HEK293T (cell line): ENCODE measurements around the gene GTPBP1.

Experiments
- BHLHE40 ChIP-seq: fragments of 450-650 bp; IDR thresholded peaks from 2 replicates; pipeline ENCODE4 v1.6.1; 2016; ENCODE audit warnings: mild to moderate bottlenecking, moderate library complexity, borderline replicate concordance
- ELF4 ChIP-seq: fragments of 450-650 bp; IDR thresholded peaks from 2 replicates; pipeline ENCODE4 v1.6.1; 2017; ENCODE audit warnings: antibody characterized with exemption
- FOXK2 ChIP-seq: fragments of 450-650 bp; IDR thresholded peaks from 2 replicates; pipeline ENCODE4 v1.6.1; 2016; ENCODE audit warnings: mild to moderate bottlenecking
- FOXM1 ChIP-seq: fragments of 450-650 bp; IDR thresholded peaks from 2 replicates; pipeline ENCODE4 v1.6.1; 2017; ENCODE audit warnings: mild to moderate bottlenecking, borderline replicate concordance
- HDGF ChIP-seq: fragments of 450-650 bp; IDR thresholded peaks from 2 replicates; pipeline ENCODE4 v1.6.1; 2017; ENCODE audit warnings: antibody characterized with exemption, borderline replicate concordance
- NFRKB ChIP-seq: fragments of 450-650 bp; IDR thresholded peaks from 2 replicates; pipeline ENCODE4 v1.6.1; 2016; ENCODE audit warnings: mild to moderate bottlenecking, moderate library complexity
- SUZ12 ChIP-seq: fragments of 450-650 bp; IDR thresholded peaks from 2 replicates; pipeline ENCODE4 v1.6.1; 2016; ENCODE audit warnings: mild to moderate bottlenecking
- TARDBP ChIP-seq: fragments of 450-650 bp; IDR thresholded peaks from 2 replicates; pipeline ENCODE4 v1.6.1; 2016

GRCh38 chr22:38738475-38739070 is 32.8 kb downstream of the GTPBP1 start:
- TF ChIP-seq SUZ12, result no peak
- TF ChIP-seq FOXK2, result no peak
- TF ChIP-seq TARDBP, result no peak
- TF ChIP-seq FOXM1, result no peak
- TF ChIP-seq BHLHE40, result no peak
- TF ChIP-seq ELF4, result no peak
- TF ChIP-seq HDGF, result no peak
- TF ChIP-seq NFRKB, result no peak
